HEK293 (cell line): Measurements from ENCODE around the gene CCT3.

Experiments used
- CTCF ChIA-PET: fragments of 350-600 bp; formaldehyde crosslinking; extraction: SDS; loops from one replicate; lab custom pipeline; 2021; ENCODE audit warnings: antibody characterized with exemption; lab: Yijun Ruan, JAX
- POLR2A ChIA-PET: fragments of 300-600 bp; formaldehyde crosslinking; extraction: SDS; loops from one replicate; lab custom pipeline; 2020; ENCODE audit warnings: antibody characterized with exemption, inconsistent platforms; lab: Yijun Ruan, JAX
- H3K27ac ChIP-seq: fragments of 200-500 bp; sonication (Bioruptor generic); 2 replicates; pipeline ENCODE4 v1.5.1; 2014; ENCODE audit warnings: low read depth, low read length, control low read depth, inconsistent platforms; ENCODE audit errors: extremely low read depth
- H3K36me3 ChIP-seq, 2 experiments: fragments of 200-500 bp in 1 of 2; sonication (Bioruptor generic) in 1 of 2; 1 replicate in 1 of 2; 2 replicates in 1 of 2; pipeline ENCODE4 v1.5.1; 2014 to 2017; ENCODE audit warnings: inconsistent platforms in 2 of 2, low read length in 2 of 2; ENCODE audit not compliant: control insufficient read depth in 2 of 2, insufficient read depth in 1 of 2
- H3K4me1 ChIP-seq: fragments of 200-500 bp; sonication (Bioruptor generic); 2 replicates; pipeline ENCODE4 v1.5.1; 2014; ENCODE audit warnings: mild to moderate bottlenecking, low read length, inconsistent platforms; ENCODE audit not compliant: control insufficient read depth, insufficient read depth
- H3K4me3 ChIP-seq: 2 replicates; pipeline ENCODE4 v1.5.1; 2011; ENCODE audit warnings: low read depth, mild to moderate bottlenecking, control low read depth, low read length, moderate library complexity
- H3K9me3 ChIP-seq: fragments of 200-500 bp; sonication (Bioruptor generic); 2 replicates; pipeline ENCODE4 v1.5.1; 2014; ENCODE audit warnings: low read depth, low read length, inconsistent platforms; ENCODE audit not compliant: control insufficient read depth, insufficient read depth
- HIC1 ChIP-seq: fragments of 450-650 bp; formaldehyde crosslinking; IDR thresholded peaks from 2 replicates; pipeline ENCODE4 v1.5.1; 2016; ENCODE audit warnings: missing biosample characterization, missing genetic modification characterization
- INSM2 ChIP-seq: fragments of 450-650 bp; formaldehyde crosslinking; IDR thresholded peaks from 2 replicates; pipeline ENCODE4 v1.5.1; 2016; ENCODE audit warnings: missing biosample characterization, missing genetic modification characterization
- PRDM1 ChIP-seq: fragments of 450-650 bp; formaldehyde crosslinking; IDR thresholded peaks from 2 replicates; pipeline ENCODE4; 2016; ENCODE audit warnings: missing biosample characterization, missing genetic modification characterization
- REST ChIP-seq: fragments of 450-650 bp; formaldehyde crosslinking; IDR thresholded peaks from 2 replicates; pipeline ENCODE4 v1.5.1; 2016; ENCODE audit warnings: missing biosample characterization, missing genetic modification characterization
- WT1 ChIP-seq: fragments of 450-650 bp; formaldehyde crosslinking; IDR thresholded peaks from 2 replicates; pipeline ENCODE4 v1.5.1; 2016; ENCODE audit warnings: missing biosample characterization, missing genetic modification characterization
- ZBTB26 ChIP-seq: fragments of 450-650 bp; formaldehyde crosslinking; optimal IDR thresholded peaks from 2 replicates; pipeline ENCODE3; 2016; ENCODE audit warnings: missing biosample characterization, mild to moderate bottlenecking, missing genetic modification characterization
- ZBTB7A ChIP-seq: fragments of 450-650 bp; formaldehyde crosslinking; IDR thresholded peaks from 2 replicates; pipeline ENCODE4 v1.5.1; 2016; ENCODE audit warnings: low read depth, missing biosample characterization, missing genetic modification characterization
- ZNF112 ChIP-seq: fragments of 450-650 bp; formaldehyde crosslinking; IDR thresholded peaks from 2 replicates; pipeline ENCODE4 v1.5.0; 2017; ENCODE audit warnings: missing biosample characterization, missing genetic modification characterization
- ZNF121 ChIP-seq: fragments of 450-650 bp; formaldehyde crosslinking; IDR thresholded peaks from 2 replicates; pipeline ENCODE4 v1.5.1; 2016; ENCODE audit warnings: missing biosample characterization, missing genetic modification characterization
- ZNF174 ChIP-seq: fragments of 450-650 bp; formaldehyde crosslinking; IDR thresholded peaks from 2 replicates; pipeline ENCODE4 v1.5.0; 2017; ENCODE audit warnings: missing biosample characterization, mild to moderate bottlenecking, missing genetic modification characterization
- ZNF23 ChIP-seq: fragments of 450-650 bp; formaldehyde crosslinking; IDR thresholded peaks from 2 replicates; pipeline ENCODE4 v1.5.1; 2016; ENCODE audit warnings: missing biosample characterization, missing genetic modification characterization, borderline replicate concordance
- ZNF248 ChIP-seq: fragments of 450-650 bp; formaldehyde crosslinking; IDR thresholded peaks from 2 replicates; pipeline ENCODE4 v1.5.1; 2017; ENCODE audit warnings: missing biosample characterization, missing genetic modification characterization
- ZNF324 ChIP-seq: fragments of 450-650 bp; formaldehyde crosslinking; IDR thresholded peaks from 2 replicates; pipeline ENCODE4 v1.5.1; 2016; ENCODE audit warnings: missing biosample characterization, missing genetic modification characterization
- ZNF37A ChIP-seq: fragments of 450-650 bp; IDR thresholded peaks from 2 replicates; pipeline ENCODE4 v1.5.1; 2018; ENCODE audit warnings: missing biosample characterization, missing genetic modification characterization
- ZNF391 ChIP-seq: fragments of 450-650 bp; formaldehyde crosslinking; IDR thresholded peaks from 2 replicates; pipeline ENCODE4 v1.5.1; 2016; ENCODE audit warnings: low read depth, missing biosample characterization, missing genetic modification characterization, borderline replicate concordance
- ZNF510 ChIP-seq: fragments of 450-650 bp; formaldehyde crosslinking; IDR thresholded peaks from 2 replicates; pipeline ENCODE4 v1.5.1; 2018; ENCODE audit warnings: mild to moderate bottlenecking, missing genetic modification characterization, missing biosample characterization; ENCODE audit not compliant: insufficient replicate concordance
- ZNF521 ChIP-seq: fragments of 450-650 bp; formaldehyde crosslinking; IDR thresholded peaks from 2 replicates; pipeline ENCODE4 v1.5.1; 2017; ENCODE audit warnings: missing biosample characterization, mild to moderate bottlenecking, missing genetic modification characterization
- ZNF571 ChIP-seq: fragments of 450-650 bp; formaldehyde crosslinking; IDR thresholded peaks from 2 replicates; pipeline ENCODE4 v1.5.0; 2017; ENCODE audit warnings: missing biosample characterization, missing genetic modification characterization
- ZNF585B ChIP-seq: fragments of 450-650 bp; formaldehyde crosslinking; IDR thresholded peaks from 2 replicates; pipeline ENCODE4 v1.5.1; 2016; ENCODE audit warnings: missing biosample characterization, missing genetic modification characterization
- ZNF701 ChIP-seq: fragments of 450-650 bp; formaldehyde crosslinking; IDR thresholded peaks from 2 replicates; pipeline ENCODE4 v1.5.1; 2016; ENCODE audit warnings: missing biosample characterization, missing genetic modification characterization
- ZNF792 ChIP-seq: fragments of 450-650 bp; formaldehyde crosslinking; IDR thresholded peaks from 2 replicates; pipeline ENCODE4 v1.5.1; 2016; ENCODE audit warnings: missing biosample characterization, missing genetic modification characterization
- ZNF837 ChIP-seq: fragments of 450-650 bp; formaldehyde crosslinking; IDR thresholded peaks from 2 replicates; pipeline ENCODE4 v1.5.1; 2016; ENCODE audit warnings: missing biosample characterization, missing genetic modification characterization

The CCT3 gene

GRCh38 chr1:156276966-156277381, 61.1 kb downstream of the CCT3 start:
- H3K9me3 ChIP-seq, result no peaks in the 10 kb centered on the region
- H3K36me3 ChIP-seq, result peaks cover 52 to 85% of the 10 kb centered on the region in 2 experiments; a peak in 2 of 3 replicates
- no peak overlapping the region for H3K27ac ChIP-seq
- ChIA-PET CTCF (no interaction called here), POLR2A (no interaction called here)
- peaks cover 4% of the 10 kb centered on the region; the same call in 1 of the 2 replicates for H3K4me1 ChIP-seq
- TF ChIP-seq HIC1 (tag by site-specific recombination) (no peak), PRDM1 (tag by site-specific recombination) (peak; percentile 70)
- no peak overlapping the region for H3K4me3 ChIP-seq

GRCh38 chr1:156276532-156276931, 61.6 kb downstream of the CCT3 start:
- ChIA-PET CTCF (no interaction called here), POLR2A (no interaction called here)
- H3K27ac ChIP-seq, result no peak overlapping the region
- no peaks in the 10 kb centered on the region for H3K9me3 ChIP-seq
- no peak overlapping the region for H3K4me3 ChIP-seq
- no peak for TF ChIP-seq ZNF23 (tag by site-specific recombination)
- no peak for TF ChIP-seq ZNF391 (tag by site-specific recombination)
- no peak for TF ChIP-seq ZNF521 (tag by site-specific recombination)
- no peak for TF ChIP-seq ZNF174
- no peak for TF ChIP-seq INSM2 (tag by site-specific recombination)
- no peak for TF ChIP-seq ZNF792
- TF ChIP-seq ZNF585B (tag by site-specific recombination), result no peak
- no peak for TF ChIP-seq ZNF837 (tag by site-specific recombination)
- no peak for TF ChIP-seq ZBTB26 (tag by site-specific recombination)
- no peak for TF ChIP-seq ZNF37A (tag by site-specific recombination)
- no peak for TF ChIP-seq WT1
- H3K4me1 ChIP-seq, result peaks cover 4% of the 10 kb centered on the region; the same call in 1 of the 2 replicates
- peaks cover 56 to 89% of the 10 kb centered on the region in 2 experiments; a peak in 2 of 3 replicates for H3K36me3 ChIP-seq

- ChIA-PET POLR2A (interaction anchor here (0.7 kb wide), 1 partner anchor 12 kb away, joined by 3 read pairs; the partner anchor contains the start of gene SMG5), CTCF (no interaction called here)
- TF ChIP-seq ZNF324 (tag by site-specific recombination), result no peak
- TF ChIP-seq ZNF248 (tag by site-specific recombination), result no peak
- no peak for TF ChIP-seq ZBTB7A (tag by site-specific recombination)
- no peak for TF ChIP-seq ZNF571
- TF ChIP-seq ZNF112 (tag by site-specific recombination), result no peak
- TF ChIP-seq ZNF701 (tag by site-specific recombination), result no peak
- TF ChIP-seq ZNF121 (tag by site-specific recombination), result no peak
- TF ChIP-seq ZNF510 (tag by site-specific recombination), result no peak
- no peak for TF ChIP-seq REST (tag by site-specific recombination)
- Histone ChIP-seq H3K4me1 (no peaks in the 10 kb centered on the region), H3K27ac (no peak overlapping the region), H3K9me3 (no peaks in the 10 kb centered on the region), H3K36me3 (peaks cover 73 to 97% of the 10 kb centered on the region in 2 experiments), H3K4me3 (no peak overlapping the region)
These were observed 67.8 kb downstream of the CCT3 start for GRCh38 chr1:156270314-156270713.
